T-helper 1 cell treated with Interleukin-12 subunit alpha and Interleukin-12 subunit beta and Interleukin-4 antibody, amounts not matched to agents 30 μg/mL and 1 μg/mL, for 36 hours (primary cell): Measurements from ENCODE around the gene DNAJC6.

Experiments used
- H3K27ac Mint-ChIP-seq: one replicate; pipeline ENCODE4 v1.8.0; 2021; ENCODE audit warnings: mild to moderate bottlenecking, mixed read lengths
- H3K27me3 Mint-ChIP-seq: one replicate; pipeline ENCODE4 v1.8.0; 2021; ENCODE audit warnings: low read depth, mixed read lengths
- H3K36me3 Mint-ChIP-seq: one replicate; pipeline ENCODE4 v1.8.0; 2021; ENCODE audit warnings: low read depth, mixed read lengths
- H3K4me1 Mint-ChIP-seq: one replicate; pipeline ENCODE4 v1.8.0; 2021; ENCODE audit warnings: low read depth, mixed read lengths
- H3K4me3 Mint-ChIP-seq: one replicate; pipeline ENCODE4 v1.8.0; 2021; ENCODE audit warnings: mild to moderate bottlenecking, moderate library complexity, mixed read lengths
- H3K9me3 Mint-ChIP-seq: one replicate; pipeline ENCODE4 v1.8.0; 2021; ENCODE audit warnings: mixed read lengths

DNAJC6 gene

GRCh38 chr1:65319141-65319540, 9.8 kb downstream of the DNAJC6 start:
- no peak overlapping the region for H3K27ac Mint-ChIP-seq
- H3K27me3 Mint-ChIP-seq: no peaks in the 10 kb centered on the region
- peaks cover 4% of the 10 kb centered on the region for H3K4me1 Mint-ChIP-seq
- peaks cover 22% of the 10 kb centered on the region for H3K9me3 Mint-ChIP-seq
- H3K4me3 Mint-ChIP-seq: no peak overlapping the region
- peaks cover 7% of the 10 kb centered on the region for H3K36me3 Mint-ChIP-seq

- H3K27me3 Mint-ChIP-seq: no peaks in the 10 kb centered on the region
- peaks cover 22% of the 10 kb centered on the region for H3K9me3 Mint-ChIP-seq
- no peak overlapping the region for H3K27ac Mint-ChIP-seq
- H3K4me1 Mint-ChIP-seq: peaks cover 4% of the 10 kb centered on the region
- peaks cover 7% of the 10 kb centered on the region for H3K36me3 Mint-ChIP-seq
- no peak overlapping the region for H3K4me3 Mint-ChIP-seq
Measured at GRCh38 chr1:65319754-65320153, 10.4 kb downstream of the DNAJC6 start.

- H3K9me3 Mint-ChIP-seq: peaks cover 22% of the 10 kb centered on the region
Measured at GRCh38 chr1:65321879-65322278, 12.5 kb downstream of the DNAJC6 start.

DNA sequence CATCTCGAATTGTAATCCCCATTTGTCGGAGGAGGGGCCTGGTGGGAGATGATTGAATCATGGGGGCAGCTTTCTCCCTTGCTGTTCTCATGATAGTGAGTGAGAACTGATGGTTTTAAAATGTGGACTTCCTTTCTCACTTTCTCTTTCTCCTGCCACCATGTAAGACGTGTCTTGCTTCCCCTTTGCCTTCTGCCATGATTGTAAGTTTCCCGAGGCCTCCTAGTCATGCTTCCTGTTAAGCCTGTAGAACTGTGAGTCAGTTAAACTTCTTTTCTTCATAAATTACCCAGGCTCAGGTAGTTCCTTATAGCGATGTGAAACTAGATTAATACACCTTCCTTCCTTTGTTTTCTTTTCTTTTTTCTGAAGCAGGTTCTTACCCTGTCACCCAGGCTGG, 13.9 kb downstream of the DNAJC6 start:
- H3K27me3 Mint-ChIP-seq: no peaks in the 10 kb centered on the region
- H3K4me1 Mint-ChIP-seq: peaks cover 4% of the 10 kb centered on the region
- H3K36me3 Mint-ChIP-seq: peaks cover 7% of the 10 kb centered on the region
- no peak overlapping the region for H3K27ac Mint-ChIP-seq
- H3K9me3 Mint-ChIP-seq: peaks cover 22% of the 10 kb centered on the region
- no peak overlapping the region for H3K4me3 Mint-ChIP-seq

More at GRCh38 chr1:65321879-65322278, 12.5 kb downstream of the DNAJC6 start:
- Mint-ChIP-seq H3K4me3 (no peak overlapping the region), H3K27me3 (no peaks in the 10 kb centered on the region), H3K36me3 (peaks cover 7% of the 10 kb centered on the region), H3K4me1 (peaks cover 4% of the 10 kb centered on the region), H3K27ac (no peak overlapping the region)

- H3K36me3 Mint-ChIP-seq: no peaks in the 10 kb centered on the region
- no peak overlapping the region for H3K27ac Mint-ChIP-seq
- H3K27me3 Mint-ChIP-seq: no peaks in the 10 kb centered on the region
- H3K4me3 Mint-ChIP-seq: no peak overlapping the region
- H3K4me1 Mint-ChIP-seq: no peaks in the 10 kb centered on the region
- no peaks in the 10 kb centered on the region for H3K9me3 Mint-ChIP-seq
Measured at GRCh38 chr1:65330021-65330420, 20.7 kb downstream of the DNAJC6 start.

- no peaks in the 10 kb centered on the region for H3K27me3 Mint-ChIP-seq
- H3K36me3 Mint-ChIP-seq: peaks cover 5% of the 10 kb centered on the region
- H3K4me1 Mint-ChIP-seq: no peaks in the 10 kb centered on the region
- H3K27ac Mint-ChIP-seq: no peak overlapping the region
- H3K4me3 Mint-ChIP-seq: no peak overlapping the region
- H3K9me3 Mint-ChIP-seq: no peaks in the 10 kb centered on the region
Measured at GRCh38 chr1:65330822-65331221, 21.5 kb downstream of the DNAJC6 start.

- Mint-ChIP-seq H3K36me3 (peaks cover 5% of the 10 kb centered on the region), H3K4me3 (no peak overlapping the region), H3K4me1 (no peaks in the 10 kb centered on the region), H3K9me3 (no peaks in the 10 kb centered on the region), H3K27me3 (no peaks in the 10 kb centered on the region), H3K27ac (no peak overlapping the region)
Measured at GRCh38 chr1:65332821-65333220, 23.5 kb downstream of the DNAJC6 start.

- no peaks in the 10 kb centered on the region for H3K27me3 Mint-ChIP-seq
- no peaks in the 10 kb centered on the region for H3K4me1 Mint-ChIP-seq
- H3K27ac Mint-ChIP-seq: no peak overlapping the region
- H3K9me3 Mint-ChIP-seq: no peaks in the 10 kb centered on the region
- H3K4me3 Mint-ChIP-seq: no peak overlapping the region
- peaks cover 5% of the 10 kb centered on the region for H3K36me3 Mint-ChIP-seq
Measured at GRCh38 chr1:65334081-65334480, 24.7 kb downstream of the DNAJC6 start.

DNA sequence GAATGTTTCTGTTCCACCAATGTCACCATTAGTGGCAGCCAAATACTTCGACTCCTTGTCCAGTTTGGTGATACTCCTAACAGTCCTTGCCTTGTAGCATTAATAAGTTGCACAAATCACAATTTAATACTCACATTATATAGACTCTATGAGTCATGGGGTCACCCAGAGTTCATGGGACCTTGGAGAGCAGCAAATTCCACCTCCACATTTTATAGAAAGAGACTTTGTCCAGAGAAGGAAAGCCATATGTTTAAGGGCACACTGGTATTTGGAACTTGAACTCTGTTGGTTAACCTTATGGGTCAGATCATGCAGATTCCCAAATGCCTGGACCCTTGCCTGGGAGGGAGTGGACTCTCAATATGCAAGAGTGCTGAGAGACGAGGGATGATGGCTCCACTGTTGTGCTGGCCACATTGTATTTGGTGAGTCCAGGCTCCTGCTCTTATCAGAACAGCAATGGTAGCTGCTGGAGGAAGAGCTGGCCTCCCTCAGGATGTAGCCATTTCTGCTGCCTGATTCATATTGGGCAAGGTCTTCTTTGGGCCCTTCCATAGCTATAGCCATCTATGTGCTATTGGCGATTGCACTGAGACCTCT, 30.6 kb downstream of the DNAJC6 start:
- Mint-ChIP-seq H3K27me3 (peaks cover 5% of the 10 kb centered on the region), H3K4me3 (no peak overlapping the region), H3K9me3 (no peaks in the 10 kb centered on the region), H3K4me1 (peaks cover 4% of the 10 kb centered on the region), H3K36me3 (peaks cover 5% of the 10 kb centered on the region), H3K27ac (no peak overlapping the region)

- no peak overlapping the region for H3K27ac Mint-ChIP-seq
- no peaks in the 10 kb centered on the region for H3K36me3 Mint-ChIP-seq
- no peaks in the 10 kb centered on the region for H3K9me3 Mint-ChIP-seq
- H3K4me1 Mint-ChIP-seq: peaks cover 4% of the 10 kb centered on the region
- H3K4me3 Mint-ChIP-seq: no peak overlapping the region
- H3K27me3 Mint-ChIP-seq: peaks cover 5% of the 10 kb centered on the region
Measured at GRCh38 chr1:65341381-65341780, 32.0 kb downstream of the DNAJC6 start.

DNA sequence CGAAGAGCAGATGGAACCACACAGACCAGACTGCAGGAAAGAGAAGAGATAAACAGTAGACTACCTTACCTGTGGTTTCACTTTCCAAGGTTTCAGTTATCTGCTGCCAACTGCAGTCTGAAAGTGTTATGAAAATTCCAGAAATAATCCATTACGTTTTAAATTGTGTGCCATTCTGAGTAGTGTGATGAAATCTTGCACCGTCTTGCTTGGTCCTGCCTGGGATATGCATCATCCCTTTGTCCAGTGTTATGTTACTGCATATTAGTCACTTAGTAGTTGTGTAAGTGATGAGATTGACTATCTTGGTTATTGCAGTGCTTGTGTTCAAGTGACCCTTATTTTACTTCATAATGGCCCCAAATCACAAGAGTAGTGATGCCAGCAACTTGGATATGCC, 33.9 kb downstream of the DNAJC6 start:
- Mint-ChIP-seq H3K9me3 (no peaks in the 10 kb centered on the region), H3K27me3 (peaks cover 5% of the 10 kb centered on the region), H3K4me3 (no peak overlapping the region)

GRCh38 chr1:65344171-65344814, 35.0 kb downstream of the DNAJC6 start:
- Mint-ChIP-seq H3K27me3 (peaks cover 5% of the 10 kb centered on the region), H3K4me3 (no peak overlapping the region), H3K27ac (no peak overlapping the region), H3K36me3 (no peaks in the 10 kb centered on the region), H3K4me1 (peaks cover 4% of the 10 kb centered on the region), H3K9me3 (no peaks in the 10 kb centered on the region)

More for the DNA sequence above, 33.9 kb downstream of the DNAJC6 start:
- H3K36me3 Mint-ChIP-seq: no peaks in the 10 kb centered on the region
- H3K4me1 Mint-ChIP-seq: peaks cover 4% of the 10 kb centered on the region
- no peak overlapping the region for H3K27ac Mint-ChIP-seq

- no peak overlapping the region for H3K27ac Mint-ChIP-seq
- H3K27me3 Mint-ChIP-seq: peaks cover 9% of the 10 kb centered on the region
- H3K4me3 Mint-ChIP-seq: no peak overlapping the region
- peaks cover 4% of the 10 kb centered on the region for H3K4me1 Mint-ChIP-seq
- H3K36me3 Mint-ChIP-seq: no peaks in the 10 kb centered on the region
- no peaks in the 10 kb centered on the region for H3K9me3 Mint-ChIP-seq
Measured at GRCh38 chr1:65346190-65346589, 36.8 kb downstream of the DNAJC6 start.

- Mint-ChIP-seq H3K4me1 (no peaks in the 10 kb centered on the region), H3K9me3 (no peaks in the 10 kb centered on the region), H3K27ac (no peak overlapping the region), H3K27me3 (peaks cover 3% of the 10 kb centered on the region), H3K36me3 (no peaks in the 10 kb centered on the region), H3K4me3 (no peak overlapping the region)
Measured at GRCh38 chr1:65355031-65355712, 45.8 kb downstream of the DNAJC6 start.

DNA sequence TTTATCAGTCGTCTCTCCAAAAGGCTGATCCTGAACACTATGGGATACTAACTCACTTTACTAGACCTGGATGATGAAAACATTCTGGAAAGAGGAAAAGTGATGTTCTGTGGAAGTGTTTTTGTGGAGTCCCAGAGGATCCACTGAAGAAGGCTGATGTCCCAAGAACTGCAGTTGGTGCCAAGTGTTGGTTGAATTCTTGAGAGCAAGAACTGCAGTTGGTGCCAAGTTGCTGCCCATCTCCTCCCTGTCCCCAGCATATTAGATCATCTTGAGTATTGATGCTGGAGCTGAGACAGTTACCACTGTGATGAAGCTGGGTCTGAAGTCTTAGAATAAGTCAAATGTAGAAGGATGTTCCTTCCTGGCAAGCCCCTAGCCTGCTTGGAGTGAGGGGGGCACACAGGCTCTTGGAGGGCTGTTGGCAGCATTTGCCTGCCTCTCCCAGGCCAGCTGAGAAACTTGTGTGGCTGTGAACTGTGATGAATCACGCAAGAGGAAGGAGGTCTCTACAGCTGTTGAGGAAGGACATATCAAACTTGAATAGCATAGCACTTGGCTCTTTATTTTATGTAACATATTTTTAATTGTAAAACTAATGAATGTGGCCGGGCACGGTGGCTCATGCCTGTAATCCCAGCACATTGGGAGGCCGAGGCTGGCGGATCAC, 48.1 kb downstream of the DNAJC6 start:
- no peaks in the 10 kb centered on the region for H3K9me3 Mint-ChIP-seq
- no peaks in the 10 kb centered on the region for H3K4me1 Mint-ChIP-seq
- H3K4me3 Mint-ChIP-seq: no peak overlapping the region
- no peaks in the 10 kb centered on the region for H3K36me3 Mint-ChIP-seq
- peaks cover 3% of the 10 kb centered on the region for H3K27me3 Mint-ChIP-seq
- no peak overlapping the region for H3K27ac Mint-ChIP-seq
